Esophagus muscularis mucosa (tissue), 4 donors: ENCODE measurements around the gene NSD2.

Experiments used
- EP300 ChIP-seq: sonication (generic); formaldehyde crosslinking; IDR thresholded peaks from one replicate; pipeline ENCODE4 v1.6.1; 2017; ENCODE audit warnings: antibody characterized with exemption
- POLR2A ChIP-seq: fragments of 450-650 bp; IDR thresholded peaks from one replicate; pipeline ENCODE4 v1.6.1; 2017; ENCODE audit warnings: antibody characterized with exemption, moderate library complexity, mild to moderate bottlenecking, low read depth
- POLR2AphosphoS5 ChIP-seq, 2 donors: sonication (generic); formaldehyde crosslinking; IDR thresholded peaks; one replicate each; pipeline ENCODE4 v1.6.1; 2017; ENCODE audit warnings: antibody characterized with exemption in 2 of 2
- TF ChIP-seq, protein P1 (sequence below), 3 experiments: fragments of 200-600 bp in 2 of 3; fragments of 450-650 bp in 1 of 3; sonication (generic) in 2 of 3; IDR thresholded peaks; one replicate each; pipeline ENCODE4 v1.5.1; 2017 to 2019; ENCODE audit warnings: antibody characterized with exemption in 3 of 3, mild to moderate bottlenecking in 2 of 3, moderate library complexity in 1 of 3

DNA sequence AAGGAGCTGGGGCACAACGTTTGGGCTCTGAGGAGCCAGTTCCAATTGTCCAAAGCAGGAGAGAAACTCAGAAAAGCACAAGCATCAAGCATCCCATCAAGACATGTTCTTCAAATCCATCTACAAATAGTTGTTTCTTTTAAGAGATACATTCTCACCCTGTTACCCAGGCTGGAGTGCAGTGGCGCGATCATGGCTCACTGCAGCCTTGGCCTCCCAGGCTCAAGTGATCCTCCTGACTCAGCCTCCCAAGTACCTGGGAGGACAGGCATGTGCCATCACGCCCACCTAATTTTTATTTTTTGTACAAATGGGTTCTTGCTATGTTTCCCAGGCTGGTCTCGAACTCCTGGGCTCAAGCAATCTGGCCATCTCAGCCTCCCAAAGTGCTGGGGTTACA, 119.5 kb downstream of the NSD2 start:
- no peak for TF ChIP-seq POLR2A
- TF ChIP-seq, protein P1, sequence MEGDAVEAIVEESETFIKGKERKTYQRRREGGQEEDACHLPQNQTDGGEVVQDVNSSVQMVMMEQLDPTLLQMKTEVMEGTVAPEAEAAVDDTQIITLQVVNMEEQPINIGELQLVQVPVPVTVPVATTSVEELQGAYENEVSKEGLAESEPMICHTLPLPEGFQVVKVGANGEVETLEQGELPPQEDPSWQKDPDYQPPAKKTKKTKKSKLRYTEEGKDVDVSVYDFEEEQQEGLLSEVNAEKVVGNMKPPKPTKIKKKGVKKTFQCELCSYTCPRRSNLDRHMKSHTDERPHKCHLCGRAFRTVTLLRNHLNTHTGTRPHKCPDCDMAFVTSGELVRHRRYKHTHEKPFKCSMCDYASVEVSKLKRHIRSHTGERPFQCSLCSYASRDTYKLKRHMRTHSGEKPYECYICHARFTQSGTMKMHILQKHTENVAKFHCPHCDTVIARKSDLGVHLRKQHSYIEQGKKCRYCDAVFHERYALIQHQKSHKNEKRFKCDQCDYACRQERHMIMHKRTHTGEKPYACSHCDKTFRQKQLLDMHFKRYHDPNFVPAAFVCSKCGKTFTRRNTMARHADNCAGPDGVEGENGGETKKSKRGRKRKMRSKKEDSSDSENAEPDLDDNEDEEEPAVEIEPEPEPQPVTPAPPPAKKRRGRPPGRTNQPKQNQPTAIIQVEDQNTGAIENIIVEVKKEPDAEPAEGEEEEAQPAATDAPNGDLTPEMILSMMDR (IDR thresholded peaks at IDR 0.05), result no peak
- no peak for TF ChIP-seq POLR2AphosphoS5 (IDR thresholded peaks at IDR 0.05)
- TF ChIP-seq EP300, result no peak
